Mammary epithelial cell (primary cell): Measurements from ENCODE around the gene EXOC4.

Experiments
- CTCF ChIP-seq, 2 donors: IDR thresholded peaks in 1 of 2; conservative IDR thresholded peaks in 1 of 2; 2 replicates each; pipeline ENCODE4 v1.5.1; 2011 to 2012; ENCODE audit warnings: inconsistent platforms in 2 of 2, low read length in 2 of 2, mild to moderate bottlenecking in 2 of 2, control low read depth in 1 of 2, low read depth in 1 of 2; ENCODE audit not compliant: insufficient read depth in 1 of 2; ENCODE audit errors: extremely low read depth in 1 of 2
- EZH2 ChIP-seq: IDR thresholded peaks from 2 replicates; pipeline ENCODE4 v1.6.1; 2012; ENCODE audit warnings: low read length, inconsistent platforms, borderline replicate concordance

GRCh38 chr7:133857376-133858119, 604.7 kb downstream of the EXOC4 start:
- TF ChIP-seq CTCF (conservative IDR thresholded peaks at IDR 0.05 in 1 of 2, IDR thresholded peaks at IDR 0.05 in 1 of 2; ENCODE audit: extremely low read depth in 1 of 2, insufficient read depth in 1 of 2, low read depth in 1 of 2, low read length in 2 of 2) = no peak
- no peak for TF ChIP-seq EZH2
